Iris pigment epithelial cell (primary cell): ENCODE measurements around the gene MME.

Source experiments
- DNase-seq: peaks from one replicate; pipeline ENCODE4 v3.0.0-alpha.2; 2011; ENCODE audit warnings: low read depth

The MME gene

DNA sequence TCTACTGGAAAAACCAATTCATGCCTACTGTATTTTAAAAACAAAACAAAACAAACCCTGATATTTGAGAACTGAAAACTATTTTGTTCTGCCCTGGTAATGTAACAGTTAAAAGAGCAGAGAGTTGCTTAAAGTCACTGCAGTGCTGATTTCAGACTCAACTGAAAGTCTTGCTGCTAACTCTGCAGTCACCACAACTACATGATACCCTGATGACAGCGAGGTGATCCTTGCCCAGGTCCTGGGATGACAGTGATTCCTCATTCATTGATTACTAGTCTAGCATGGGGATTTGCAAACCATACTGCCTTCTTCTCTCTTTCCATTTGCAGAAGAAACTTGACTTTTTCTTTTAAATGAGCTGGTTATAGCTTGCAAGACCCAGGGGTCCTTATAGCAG lies 67.5 kb downstream of the MME start:
- DNase-seq, result no peak

DNA sequence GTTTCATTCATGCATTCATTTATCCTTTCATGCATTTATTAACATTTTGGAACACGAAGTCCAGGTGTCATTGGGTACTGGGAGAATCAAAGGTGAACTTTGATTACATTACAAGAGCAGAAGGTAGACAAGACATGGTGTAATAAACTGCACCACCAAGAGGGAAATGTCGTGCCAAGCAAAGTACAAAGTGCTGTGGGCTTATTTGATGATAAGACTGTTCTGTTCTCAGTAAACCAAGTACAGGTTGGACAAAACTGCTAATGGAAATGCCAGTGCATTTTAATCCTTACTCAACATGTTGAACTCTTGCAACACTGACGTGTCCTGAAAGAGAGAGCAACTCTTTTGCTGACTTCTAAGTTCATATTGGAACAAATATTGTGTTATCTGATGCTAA lies 69.4 kb downstream of the MME start:
- DNase-seq, result peak; percentile 5

DNA sequence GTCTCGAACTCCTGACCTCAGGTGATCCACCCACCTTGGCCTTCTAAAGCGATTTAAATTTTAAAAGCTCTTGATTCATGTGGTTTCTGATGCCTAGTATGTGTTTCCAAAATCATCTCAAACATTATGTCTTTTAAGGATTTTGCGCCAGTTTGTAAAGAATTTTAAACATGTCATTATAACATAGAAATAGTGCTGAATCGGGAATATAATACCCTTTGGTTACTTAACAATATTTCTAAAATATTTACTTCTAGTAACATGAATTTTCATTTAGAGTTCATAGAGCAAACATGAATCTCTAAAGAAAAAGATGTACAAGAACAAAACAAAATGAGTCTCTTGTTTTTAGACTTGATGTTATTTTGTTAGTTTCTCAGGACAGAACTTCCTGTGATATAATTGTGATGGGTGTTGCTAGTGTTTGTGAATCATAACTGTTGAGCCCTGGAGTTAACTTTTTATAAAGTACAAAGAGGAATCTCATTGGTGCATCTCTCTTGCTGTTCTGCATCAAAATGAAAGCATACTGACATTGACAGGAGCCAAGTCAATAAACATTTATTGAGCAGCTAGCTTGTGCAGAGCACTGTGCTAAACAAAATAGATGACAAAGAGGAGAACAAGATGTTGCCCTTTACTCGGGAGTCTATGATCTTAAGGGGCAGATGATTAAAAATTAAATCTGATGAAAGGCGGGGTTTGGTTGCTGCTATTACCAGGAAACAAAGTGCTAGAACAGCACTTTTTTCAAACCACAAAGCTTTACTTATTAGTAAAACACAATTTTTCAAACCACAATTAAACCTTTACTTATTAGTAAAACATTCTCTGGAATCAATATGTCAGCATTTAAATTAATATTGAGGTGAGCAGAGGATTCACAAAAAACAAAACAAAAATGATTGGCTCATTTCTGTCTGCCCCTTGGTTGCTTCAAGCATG lies 73.4 kb downstream of the MME start:
- peak; percentile 14 for DNase-seq

DNA sequence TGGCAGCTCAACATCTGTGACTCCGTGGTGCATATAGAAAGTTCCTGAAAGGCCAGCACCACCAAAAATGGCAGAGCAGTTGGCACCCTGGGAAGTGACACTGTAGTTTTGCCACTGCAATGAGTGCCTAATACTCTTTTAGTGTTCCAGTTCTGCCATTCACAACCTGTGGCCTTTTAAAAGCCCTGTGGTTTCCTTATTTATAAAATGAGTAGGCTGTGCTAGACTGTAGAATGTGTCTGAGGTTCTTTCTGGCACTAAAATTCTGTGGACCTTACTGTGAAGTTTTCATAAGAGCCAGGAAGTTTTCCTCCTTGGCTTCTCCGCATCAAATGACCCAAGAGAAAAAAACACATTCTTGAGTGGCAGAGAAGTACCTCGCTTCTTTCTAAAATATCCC lies 74.1 kb downstream of the MME start:
- DNase-seq, result peak; percentile 20

DNA sequence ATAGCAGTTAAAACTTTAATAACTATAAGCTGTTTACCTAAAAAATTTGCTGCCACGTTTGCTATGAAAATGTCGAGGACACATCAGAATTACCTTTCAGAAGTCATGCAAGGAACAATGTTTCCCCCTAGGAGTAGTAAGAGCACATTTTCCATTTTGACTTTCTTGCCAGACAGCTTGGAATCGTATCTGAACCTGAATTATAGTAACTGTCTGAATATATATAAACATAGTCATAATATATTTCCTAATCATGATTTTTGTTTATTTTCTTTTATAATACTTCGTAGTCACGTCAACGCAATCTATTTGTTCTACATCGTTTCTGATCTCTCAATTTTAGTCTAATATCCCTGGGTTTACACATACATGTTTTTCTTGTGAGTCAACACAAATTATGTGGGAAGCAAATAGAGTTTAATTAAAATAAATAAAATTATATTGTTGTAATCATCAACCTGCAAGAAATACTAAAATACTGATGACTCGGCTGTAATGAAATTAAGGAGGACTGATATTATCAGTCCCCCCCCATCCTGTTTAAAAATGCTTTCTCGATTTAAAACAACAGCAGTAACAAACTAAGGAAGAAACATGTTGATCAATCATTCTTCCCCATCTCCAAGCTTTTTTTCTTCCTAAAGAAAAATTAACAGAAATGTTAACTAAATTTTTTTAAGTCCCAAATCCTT lies 78.4 kb downstream of the MME start:
- DNase-seq, result peak; percentile 57

DNA sequence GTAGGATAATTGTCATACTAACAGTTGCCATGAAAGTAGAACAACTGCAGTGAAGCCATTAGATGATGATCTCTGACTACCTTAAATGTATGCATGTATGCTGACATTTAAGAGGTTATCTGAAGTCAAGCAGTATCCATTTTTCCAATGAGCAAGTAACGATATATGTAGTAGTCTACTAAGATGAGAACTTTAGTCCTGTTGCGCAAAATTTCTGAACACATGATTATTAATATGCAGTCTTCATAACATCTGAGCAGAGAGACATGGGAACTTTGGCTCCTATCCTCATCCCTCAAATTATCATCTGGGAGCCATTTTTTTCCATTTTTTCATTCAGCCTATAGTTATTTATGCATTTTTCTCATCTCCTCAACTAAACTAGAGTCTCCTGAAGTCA lies 79.2 kb downstream of the MME start:
- no peak for DNase-seq

DNA sequence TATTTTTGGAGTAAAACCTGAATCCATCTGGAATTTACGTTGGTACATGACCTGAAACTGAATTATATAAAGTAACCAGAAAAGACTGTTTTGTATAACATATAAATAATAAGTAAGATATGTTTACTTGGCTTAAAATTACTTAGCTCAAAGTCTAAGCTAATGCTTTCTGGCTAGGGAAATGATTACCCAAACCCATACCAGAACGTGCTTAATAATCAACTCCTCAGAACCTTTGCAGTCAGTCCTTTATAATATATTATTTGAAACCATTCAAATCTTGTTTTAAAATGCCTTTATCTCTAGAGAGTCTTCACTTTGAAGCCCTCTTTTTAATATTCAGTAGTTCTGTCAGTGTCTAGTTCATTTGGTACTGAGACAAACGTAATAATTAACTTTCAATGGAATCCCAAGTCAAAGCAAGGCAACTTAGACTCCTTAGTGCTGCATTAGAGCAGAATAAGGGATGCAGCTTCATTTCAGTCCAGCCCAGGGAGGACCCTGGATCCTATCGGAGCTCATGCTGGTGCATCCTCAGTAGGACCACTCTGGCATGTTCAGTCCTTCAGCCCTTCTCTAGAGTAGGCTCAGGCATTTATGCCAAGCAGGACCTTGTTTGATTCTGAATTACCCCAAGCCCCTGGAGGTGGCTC lies 81.6 kb downstream of the MME start:
- no peak for DNase-seq

DNA sequence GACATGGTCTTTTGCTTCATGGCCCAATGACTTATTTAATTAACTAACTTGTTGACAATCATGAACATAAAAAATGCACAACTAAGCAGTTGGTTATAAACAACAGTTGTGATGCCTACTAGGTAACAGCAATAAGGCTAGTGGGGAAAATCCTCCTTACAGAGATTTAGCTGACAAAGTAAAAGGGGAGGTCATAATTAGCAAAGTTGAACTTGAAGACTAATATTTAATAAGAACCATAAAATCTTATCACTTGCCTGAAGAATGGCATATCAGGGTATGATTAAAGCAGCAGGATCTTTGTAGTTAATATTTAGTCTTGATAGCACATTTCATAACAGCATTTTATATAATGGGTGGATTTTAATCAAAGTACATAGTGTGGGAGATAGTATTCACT lies 84.2 kb downstream of the MME start:
- no peak for DNase-seq

DNA sequence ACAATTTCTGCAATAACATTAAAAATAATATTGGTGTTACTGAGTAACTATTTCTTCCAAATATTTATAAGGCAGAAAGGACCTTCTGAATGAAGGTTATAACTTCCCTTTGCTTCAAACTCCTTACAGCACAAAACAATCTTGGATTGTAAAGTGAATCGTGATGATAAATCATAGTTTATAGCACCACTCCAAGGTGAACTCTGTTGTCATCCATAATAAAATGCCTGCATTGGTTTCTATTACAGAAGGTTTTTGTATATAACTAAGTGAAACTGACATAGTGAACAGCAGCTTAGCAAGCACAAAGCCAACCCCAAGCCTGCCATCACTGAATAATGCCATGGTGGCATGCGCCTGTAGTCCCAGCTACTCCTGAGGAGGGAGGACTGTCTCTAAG lies 86.3 kb downstream of the MME start:
- DNase-seq, result no peak

DNA sequence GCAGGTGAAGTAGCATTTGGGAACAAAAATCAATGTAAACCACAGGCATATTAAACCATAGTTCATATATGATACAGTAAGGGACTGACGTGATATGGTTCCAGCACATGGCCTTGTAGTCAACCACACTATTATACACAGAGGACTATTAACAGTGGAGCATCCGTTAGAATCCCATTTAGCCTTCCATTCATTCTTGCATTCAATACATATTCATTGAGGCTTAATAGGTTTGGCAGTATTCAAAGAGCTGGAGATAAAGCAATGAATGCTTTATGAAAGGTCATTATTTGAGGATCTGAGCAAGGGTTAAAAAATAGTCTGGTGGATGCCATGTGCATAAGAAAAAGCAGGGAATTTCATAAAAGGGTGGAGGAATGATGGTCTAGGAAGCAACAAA lies 89.1 kb downstream of the MME start:
- no peak for DNase-seq

DNA sequence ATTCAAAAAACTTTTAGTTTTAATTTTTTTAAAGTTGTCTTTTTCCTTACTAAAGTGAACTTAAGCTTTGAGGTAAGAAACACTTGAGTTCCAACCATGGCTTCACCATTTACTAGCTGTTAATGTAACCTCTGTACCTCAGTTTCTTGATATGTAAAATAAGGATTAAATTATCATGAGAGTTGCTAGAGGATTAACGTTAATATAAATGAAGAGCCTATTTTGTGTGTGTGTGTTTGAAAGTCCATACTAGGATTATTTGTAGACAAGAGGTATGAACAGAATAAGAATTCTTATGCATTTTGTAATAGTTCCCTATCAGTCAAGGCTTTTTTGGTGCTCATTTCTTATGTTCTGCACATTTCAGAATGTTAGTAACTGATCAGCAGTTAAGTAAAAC lies 93.7 kb downstream of the MME start:
- no peak for DNase-seq

DNA sequence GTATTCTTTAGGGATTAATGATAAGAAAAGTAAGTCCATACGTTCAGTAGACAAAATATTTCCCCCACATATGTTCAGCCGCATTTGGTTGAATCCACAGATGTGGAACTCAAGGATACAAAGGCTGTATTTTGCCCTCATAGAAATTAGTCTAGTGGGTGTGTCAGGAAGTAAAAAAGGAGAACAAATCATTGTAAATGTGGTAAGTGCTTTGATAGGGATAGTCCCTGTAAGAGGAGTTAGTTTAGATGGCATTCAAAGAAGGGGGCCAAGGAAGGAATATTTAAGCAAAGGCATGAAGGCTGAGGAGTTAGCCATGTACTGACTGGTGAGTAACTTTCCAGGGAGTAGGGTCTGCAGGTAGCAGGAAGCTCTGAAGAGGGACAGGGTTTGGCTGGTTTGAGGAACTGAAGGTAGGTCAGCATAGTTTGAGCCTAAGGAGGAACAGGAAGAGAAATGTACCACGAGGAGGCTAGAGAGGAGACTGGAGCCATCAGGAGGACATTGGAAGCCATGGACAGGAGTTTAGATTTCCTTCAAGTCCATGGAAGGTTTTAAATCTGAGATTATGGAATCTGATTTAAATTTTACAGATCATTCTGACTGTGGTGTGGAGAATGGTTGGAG lies 98.8 kb downstream of the MME start:
- DNase-seq, result no peak

DNA sequence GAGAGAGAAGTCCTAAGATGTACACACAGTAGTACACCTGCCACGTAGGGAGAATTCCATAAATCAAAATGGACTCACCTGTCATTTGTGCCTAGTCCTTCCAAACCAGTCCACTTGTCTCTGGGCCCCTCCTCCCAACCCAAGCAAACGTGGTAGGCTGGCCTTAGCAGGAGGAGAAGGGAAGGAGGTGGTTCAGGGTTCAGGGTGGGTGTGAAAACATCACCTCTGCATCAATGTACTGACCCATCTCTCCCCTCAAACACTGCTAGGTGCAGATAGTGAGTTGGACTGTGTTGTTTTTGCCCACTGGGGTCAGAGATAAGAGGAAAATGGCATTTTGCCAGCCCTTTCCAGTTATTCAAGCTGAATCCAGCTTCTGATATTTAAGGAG lies 99.3 kb downstream of the MME start:
- DNase-seq, result no peak

DNA sequence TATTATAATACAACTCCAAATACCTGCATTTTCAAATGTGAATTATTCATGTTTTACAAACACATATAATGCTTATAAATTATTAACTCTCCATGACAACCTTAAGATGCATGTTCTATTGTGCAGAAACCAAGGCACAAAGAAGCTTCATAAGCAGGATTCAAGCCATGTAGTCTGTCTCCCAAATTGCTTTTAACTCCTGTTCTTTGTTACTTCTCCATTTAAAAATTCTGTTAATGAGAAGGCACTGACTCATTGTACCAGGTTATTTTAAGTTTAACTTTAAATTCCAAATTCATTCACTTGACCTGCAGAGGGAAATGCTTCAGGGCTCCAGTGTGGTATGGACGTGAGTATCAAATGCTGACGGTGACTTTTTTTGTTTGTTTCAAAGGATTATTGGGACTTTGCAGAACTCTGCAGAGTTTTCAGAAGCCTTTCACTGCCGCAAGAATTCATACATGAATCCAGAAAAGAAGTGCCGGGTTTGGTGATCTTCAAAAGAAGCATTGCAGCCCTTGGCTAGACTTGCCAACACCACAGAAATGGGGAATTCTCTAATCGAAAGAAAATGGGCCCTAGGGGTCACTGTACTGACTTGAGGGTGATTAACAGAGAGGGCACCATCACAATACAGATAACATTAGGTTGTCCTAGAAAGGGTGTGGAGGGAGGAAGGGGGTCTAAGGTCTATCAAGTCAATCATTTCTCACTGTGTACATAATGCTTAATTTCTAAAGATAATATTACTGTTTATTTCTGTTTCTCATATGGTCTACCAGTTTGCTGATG lies 100.0 kb downstream of the MME start:
- DNase-seq, result no peak

DNA sequence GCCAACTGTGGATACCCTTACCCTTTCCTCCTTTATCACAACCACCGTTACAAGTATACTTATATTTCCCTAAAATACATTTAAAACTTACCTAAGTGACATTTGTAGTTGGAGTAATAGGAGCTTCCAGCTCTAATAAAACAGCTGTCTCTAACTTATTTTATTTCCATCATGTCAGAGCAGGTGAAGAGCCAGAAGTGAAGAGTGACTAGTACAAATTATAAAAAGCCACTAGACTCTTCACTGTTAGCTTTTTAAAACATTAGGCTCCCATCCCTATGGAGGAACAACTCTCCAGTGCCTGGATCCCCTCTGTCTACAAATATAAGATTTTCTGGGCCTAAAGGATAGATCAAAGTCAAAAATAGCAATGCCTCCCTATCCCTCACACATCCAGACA lies 102.3 kb downstream of the MME start:
- no peak for DNase-seq

DNA sequence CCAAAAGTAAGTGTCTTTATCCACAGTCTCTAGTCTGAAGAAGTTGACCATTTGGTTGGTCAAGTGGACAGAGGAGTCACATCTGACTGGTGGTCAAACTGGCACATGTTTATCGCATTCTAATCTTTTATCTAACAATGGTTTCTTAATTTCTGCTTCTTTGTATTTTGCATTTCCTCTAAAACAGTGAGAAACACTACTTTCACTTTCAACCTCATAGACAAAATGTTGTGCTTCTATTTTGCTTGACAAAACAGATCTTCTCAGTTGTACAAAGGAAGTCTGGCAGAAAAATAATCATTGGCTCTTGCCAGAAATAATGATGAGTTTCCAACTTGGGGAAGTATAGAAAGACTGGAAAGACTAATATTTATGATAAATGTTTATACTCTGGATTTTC lies 103.9 kb downstream of the MME start:
- peak; percentile 8 for DNase-seq

DNA sequence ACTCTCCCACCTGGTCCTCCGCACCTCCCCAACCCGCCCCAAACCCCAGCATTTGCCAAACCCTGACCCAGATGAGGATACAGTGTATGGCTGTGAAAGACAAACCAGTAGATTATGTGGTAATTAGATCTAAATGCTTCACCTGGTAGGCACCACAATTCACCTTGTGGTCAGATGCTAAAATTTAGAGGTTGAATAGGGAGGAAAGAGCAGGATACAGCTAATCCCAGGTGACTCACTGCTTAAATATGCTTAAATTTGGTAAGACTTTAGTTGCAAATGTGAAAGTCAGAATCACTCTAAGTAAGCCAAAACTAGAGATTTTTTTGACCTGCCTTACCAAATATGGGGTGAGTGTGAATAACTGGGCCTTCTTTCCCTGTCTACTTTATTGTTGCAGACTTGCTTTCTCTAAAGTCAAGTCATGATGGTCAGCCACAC lies 105.5 kb downstream of the MME start:
- DNase-seq, result peak; percentile 76

DNA sequence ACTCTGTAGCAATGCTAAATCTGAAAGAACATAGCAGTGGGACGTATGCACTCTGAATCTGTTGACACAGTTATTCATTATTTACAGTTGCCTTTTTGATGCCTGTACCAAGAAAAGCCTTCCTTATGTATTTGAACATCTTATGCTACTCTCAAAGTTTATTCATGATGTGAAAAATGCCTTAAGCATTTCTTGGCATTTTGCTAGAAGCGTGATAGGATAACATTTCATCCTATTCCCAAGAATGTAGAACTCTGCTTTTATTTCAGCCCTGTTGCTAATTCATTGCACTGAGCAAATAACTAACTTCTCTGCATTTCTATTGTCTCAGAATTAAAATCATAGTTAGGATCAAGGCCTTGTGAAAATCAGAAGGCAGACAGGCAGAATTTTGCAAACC lies 107.9 kb downstream of the MME start:
- peak; percentile 3 for DNase-seq

DNA sequence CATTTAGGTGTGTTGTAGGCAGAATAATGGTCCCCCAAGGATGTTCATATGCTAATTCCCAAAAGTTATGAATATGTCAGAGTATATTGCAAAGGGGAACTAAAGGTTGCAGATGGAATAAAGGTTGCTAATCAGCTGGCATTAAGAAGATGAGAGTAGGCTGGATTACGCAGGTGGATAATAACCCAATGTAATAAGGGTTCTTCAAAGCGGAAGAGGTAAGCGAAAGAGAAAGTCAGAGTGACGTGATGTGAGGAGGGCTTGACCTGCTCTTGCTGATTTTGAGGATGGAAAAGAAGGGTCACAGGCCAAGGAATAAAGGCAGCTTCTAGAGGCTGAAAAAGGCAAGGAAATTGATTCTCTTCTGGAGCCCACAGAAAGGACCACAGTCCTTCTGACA lies 109.4 kb downstream of the MME start:
- no peak for DNase-seq

DNA sequence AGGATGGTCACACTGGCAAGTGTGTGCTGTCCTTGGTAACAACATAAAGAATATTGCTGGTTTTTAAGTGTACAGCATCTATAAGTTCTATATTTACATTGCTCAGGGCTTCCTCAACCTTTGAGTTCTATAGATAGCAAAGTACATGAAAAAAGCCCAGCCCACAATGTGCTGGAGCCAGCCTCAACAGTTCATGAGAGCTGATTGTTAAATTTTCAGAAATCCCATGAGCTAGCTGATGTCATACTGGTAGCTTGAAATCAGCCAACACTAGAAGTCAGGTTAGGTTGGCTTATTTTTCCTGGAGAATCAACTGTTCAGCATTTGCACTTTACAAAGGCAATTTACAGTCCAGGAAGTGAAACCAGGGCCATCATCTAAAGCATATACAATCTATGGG lies 110.6 kb downstream of the MME start:
- peak; percentile 5 for DNase-seq

DNA sequence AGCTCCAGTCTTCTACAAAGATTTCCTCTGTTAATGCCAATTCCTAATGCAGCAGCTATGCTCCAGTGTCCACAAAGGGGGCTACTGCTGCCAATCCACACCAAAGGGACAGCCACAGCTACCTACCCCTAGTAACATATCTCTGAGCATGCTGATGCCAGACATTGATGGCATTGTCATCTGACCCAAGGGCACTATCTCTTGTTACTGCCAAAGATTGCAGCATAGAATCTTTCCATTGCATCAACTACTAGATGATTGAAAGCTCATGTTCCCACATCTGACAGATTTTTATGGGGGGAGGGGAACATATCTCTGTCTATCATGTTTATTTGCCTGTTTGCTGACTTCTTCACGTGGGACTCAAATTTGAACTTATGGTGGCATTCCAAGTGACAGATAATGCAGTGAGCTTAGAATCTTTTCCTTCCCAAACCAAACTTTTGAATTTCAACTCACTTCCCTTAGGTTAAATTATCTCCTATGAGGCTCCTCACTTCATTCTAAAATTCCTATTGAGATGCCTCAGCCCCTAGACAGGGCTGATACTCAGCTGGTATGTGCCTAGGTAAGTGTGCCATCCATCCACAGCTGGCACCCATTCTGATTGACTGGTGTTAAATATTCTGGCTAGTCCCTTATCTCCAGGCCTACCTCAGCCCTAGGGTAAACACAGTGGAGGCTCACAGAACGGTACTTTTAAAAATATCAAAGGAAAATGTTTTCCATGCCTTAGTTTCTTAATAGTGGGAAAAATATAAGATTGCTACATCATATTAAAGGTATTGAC lies 113.0 kb downstream of the MME start:
- DNase-seq, result peak; percentile 20
